NCI-H1436 treated with DMSO at 0.1 percent for 48 hours (cell line): ENCODE results near the gene GHRL.

Experiments used
- DNase-seq: peaks from one replicate; lab custom pipeline; 2025; lab: John Stamatoyannopoulos, UW

Gene GHRL

GRCh38 chr3:10327592-10327991, 34.8 kb upstream of the GHRL start:
- no peak for DNase-seq

DNA sequence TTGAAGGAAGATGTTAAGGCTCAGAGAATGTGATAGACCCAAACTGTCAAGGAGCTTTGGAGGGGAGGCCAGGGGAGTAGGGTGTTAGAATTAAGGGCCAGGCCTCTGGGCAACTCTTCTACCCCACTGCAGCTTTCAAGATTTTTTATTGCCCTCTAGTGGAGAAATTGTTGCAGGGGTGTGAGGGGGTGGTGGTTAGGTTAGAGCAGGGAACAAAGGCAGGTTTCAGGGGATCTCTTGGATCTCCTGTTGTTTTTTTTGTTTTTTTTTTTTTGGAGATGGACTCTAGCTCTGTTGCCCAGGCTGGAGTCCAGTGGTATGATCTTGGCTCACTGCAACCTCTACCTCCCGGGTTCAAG, 29.6 kb upstream of the GHRL start:
- no peak for DNase-seq

DNA sequence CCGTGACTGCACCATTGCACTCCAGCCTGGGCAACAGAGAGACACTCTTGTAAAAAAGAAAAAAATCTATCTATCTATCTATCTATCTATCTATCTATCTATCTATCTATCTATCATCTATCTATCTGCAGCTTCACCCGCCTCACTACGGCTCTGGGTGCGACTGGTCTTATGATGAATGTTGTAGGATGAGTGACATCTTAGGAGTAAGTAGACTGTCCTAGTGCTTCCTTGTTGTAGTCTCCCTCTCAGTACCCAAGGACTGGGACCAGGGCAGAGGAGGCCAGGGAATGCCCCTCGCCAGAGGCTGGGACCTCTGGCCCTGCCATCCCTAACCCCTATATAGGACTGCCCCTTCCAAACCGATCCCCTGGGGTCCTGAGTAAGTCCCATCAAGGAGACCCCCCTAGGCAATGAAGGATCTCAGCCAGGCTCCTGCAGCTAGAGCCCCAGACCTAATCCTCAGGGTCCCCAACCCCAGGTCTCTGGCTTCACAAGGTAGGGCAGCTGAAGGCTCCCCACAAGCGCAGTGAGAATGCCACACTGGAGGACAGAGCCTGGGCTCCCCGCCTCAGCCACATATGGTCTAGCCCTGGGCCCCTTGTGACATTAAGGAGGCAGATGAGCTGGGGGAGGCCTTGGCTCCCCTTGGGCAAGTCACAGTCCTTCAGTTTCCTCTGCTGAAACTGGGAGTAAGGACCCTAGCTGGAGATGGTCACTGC, 29.0 kb upstream of the GHRL start:
- no peak for DNase-seq

DNA sequence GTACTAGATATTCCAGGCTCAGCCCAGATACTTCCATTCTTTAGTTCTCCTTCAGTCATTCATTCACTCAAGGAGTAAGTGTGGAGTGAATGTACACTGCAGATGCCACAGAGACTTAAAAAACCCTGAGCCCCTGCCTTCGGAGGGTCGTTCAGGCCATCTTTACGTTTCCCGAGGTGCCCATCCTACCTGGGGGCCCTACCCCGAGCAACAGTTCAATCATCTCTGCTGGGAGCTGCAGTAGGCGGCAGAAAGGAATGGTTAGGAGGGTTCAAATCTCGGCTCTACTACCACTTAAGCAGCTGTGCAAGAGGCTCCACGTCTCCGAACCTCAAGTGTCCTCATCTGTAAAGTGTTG, 27.6 kb upstream of the GHRL start:
- DNase-seq = no peak

DNA sequence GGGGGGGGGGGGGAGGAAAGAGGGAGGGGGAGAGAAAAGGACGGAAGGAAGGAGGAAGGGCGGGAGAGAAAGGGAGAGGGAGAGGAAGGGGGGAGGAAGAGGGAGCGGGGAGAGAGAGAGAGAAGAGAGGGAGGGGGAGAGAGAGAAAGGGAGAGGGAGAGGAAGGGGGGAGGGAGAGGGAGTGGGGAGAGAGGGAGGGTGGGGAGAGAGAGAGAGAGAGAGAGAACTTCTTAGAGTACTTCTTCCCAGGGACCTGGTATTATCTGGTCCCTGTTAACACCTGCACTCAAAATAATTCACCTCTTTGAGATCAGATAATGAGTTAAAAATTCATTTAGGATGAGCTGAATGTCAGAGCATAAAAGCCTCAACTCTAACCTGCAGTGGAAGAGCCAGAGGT, 27.1 kb upstream of the GHRL start:
- DNase-seq = no peak

- DNase-seq = no peak
Observed at GRCh38 chr3:10319251-10319650, 26.5 kb upstream of the GHRL start.

DNA sequence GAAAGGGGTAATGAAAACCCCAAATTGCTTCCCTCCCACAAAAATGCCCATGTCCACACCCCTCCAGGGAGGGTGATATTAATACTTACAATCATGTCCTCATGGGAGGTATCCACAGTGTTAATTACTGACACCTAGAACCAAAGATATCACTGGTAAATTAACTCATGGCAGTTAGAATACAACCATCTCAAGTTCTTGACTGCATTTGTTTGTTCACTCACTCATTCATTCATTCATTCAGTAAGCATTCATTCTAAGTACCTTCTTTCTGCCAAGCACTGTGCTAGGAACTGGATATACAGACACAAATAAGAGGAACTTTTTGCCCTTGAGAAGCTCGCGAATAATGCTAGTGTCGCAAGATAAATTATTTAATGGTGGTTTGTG, 25.2 kb upstream of the GHRL start:
- no peak for DNase-seq

GRCh38 chr3:10317311-10317960, 24.7 kb upstream of the GHRL start:
- DNase-seq = no peak

- no peak for DNase-seq
Observed at GRCh38 chr3:10315771-10316344, 23.1 kb upstream of the GHRL start.

DNA sequence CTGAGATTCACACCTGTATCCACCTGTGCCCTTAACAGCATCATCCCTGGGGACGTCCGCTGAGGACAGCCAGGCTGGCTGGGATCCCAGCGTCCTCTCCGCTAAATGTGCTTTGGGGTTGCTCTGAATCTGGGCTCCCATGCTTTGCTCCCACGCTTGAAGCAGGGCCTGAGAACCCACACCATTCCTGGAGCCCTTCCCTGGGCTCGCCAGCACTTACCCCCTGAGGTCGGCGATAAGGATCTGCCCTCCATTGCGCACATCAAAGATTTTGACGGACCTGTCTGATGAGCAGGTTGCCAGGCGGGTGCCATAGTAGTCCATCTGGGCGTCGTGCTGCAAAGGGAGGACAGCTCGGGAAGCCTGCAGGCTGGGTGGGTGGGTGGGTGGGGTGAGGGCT, 22.4 kb upstream of the GHRL start:
- DNase-seq = no peak

- no peak for DNase-seq
Observed at GRCh38 chr3:10312861-10313260, 20.1 kb upstream of the GHRL start.

- no peak for DNase-seq
Observed at GRCh38 chr3:10312391-10312790, 19.6 kb upstream of the GHRL start.

- no peak for DNase-seq
Observed at GRCh38 chr3:10311710-10312109, 19.0 kb upstream of the GHRL start.

DNA sequence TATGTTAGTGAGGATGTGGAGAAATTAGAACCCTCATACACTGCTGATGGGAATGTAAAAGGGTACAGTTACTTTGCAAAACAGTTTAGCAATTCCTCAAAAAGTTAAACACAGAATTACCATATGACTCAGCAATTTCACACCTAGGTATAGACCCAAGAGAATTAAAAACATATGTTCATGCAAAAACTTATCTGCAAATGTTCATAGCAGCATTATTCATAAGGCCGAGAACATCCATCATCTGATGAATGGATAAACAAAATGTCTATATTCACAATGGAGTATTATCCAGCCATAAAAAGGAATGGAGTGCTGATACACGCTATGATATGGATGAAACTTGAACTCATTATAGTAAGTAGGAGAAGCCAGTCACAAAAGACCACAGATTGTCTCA, 17.8 kb upstream of the GHRL start:
- DNase-seq = no peak

DNA sequence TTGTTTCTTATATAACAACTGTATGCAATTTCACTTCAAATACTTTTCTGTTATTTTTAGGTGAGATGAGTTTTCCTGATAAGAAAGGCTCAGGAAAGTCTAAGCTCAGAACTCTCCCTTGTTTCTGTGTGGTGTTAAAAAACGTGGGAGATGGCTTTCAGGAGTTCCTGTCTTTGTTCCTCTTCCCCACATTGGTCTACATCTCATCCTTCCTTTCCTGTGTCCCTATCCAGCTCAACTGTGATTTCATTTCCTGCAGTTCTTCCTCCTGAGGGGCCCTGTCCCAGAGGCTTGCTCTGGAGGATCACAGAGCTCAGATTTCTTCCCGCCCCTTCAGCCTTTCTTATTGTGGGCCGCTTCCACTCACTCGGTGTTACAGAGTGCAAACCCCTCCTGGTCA, 17.0 kb upstream of the GHRL start:
- no peak for DNase-seq

GRCh38 chr3:10308678-10309077, 15.9 kb upstream of the GHRL start:
- no peak for DNase-seq

GRCh38 chr3:10306156-10306555, 13.4 kb upstream of the GHRL start:
- no peak for DNase-seq

GRCh38 chr3:10305331-10305902, 12.7 kb upstream of the GHRL start:
- no peak for DNase-seq

GRCh38 chr3:10304905-10305304, 12.2 kb upstream of the GHRL start:
- DNase-seq = no peak

GRCh38 chr3:10303785-10304184, 11.0 kb upstream of the GHRL start:
- no peak for DNase-seq

DNA sequence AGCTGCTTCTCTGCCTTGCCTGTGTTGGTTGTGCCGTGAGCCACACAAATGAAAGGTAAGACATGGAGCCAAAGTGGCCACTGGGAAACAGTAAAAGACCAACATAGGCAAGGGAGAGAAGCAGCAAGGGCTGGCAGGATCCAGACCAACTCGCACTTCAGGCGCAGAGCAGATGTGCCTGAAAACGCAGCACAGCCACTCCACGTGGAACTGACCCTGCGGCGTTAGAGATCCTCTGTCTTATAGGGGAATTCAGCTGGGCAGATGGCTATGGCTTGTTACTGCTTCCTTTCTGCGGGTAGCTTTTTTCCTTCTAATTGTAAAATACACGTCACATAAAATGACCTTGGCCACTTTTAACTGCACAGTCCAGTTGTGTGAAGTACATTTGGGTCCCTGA, 10.4 kb upstream of the GHRL start:
- no peak for DNase-seq

DNA sequence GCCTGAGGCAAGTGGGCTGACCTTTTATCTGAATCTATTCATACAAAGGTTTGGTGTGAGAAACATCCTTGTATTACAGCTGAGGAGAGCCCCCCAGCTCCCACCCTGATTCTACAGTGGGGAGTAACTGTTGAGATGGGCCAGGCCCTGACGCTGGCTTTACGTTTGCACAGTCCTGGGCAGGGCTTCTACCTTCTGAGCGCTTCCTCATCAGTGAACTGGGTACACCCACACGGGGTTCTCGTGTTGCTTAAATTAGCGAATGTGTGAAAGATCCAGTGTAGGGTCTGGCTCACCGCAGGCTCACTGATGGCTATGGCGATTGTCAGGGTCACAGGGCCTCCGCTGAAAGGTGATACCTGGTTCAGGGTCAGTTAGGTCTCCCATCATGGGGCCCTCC, 7.3 kb upstream of the GHRL start:
- DNase-seq = no peak

GRCh38 chr3:10299679-10300078, 6.9 kb upstream of the GHRL start:
- DNase-seq = no peak

GRCh38 chr3:10299175-10299574, 6.4 kb upstream of the GHRL start:
- DNase-seq = no peak
